Measurements from ENCODE around the gene RCHY1.

DNA sequence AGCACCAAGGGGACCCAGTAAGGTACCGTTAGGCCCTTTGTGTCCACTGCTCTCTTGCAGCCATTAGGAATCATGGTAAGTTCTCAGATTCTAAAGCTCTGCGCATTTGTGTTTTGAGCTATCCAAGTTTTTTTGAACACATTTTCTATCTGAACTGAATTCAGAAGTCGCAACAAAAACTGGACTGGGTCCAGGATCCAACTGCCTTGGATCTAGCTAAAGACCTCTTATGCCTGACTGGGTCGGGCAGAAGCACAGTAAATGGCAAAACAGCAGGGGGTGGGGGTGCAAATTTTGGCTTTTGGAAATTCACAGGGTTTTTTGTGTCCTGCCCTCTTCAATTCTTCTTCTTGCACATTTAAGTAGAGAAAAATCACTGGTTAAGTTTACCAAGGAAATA is 30.0 kb downstream of the RCHY1 start:
- TF ChIP-seq POLR2AphosphoS5 (IDR thresholded peaks at IDR 0.05; ENCODE audit: borderline replicate concordance, low read depth, low read length): no peak
- no peak for TF ChIP-seq EZH2 (IDR thresholded peaks at IDR 0.05)
- no peak for TF ChIP-seq FOXP2 (optimal IDR thresholded peaks at IDR 0.05; ENCODE audit: control extremely low read depth, extremely low read length, insufficient read depth)

Measured in SK-N-MC (cell line).